Globus pallidus (tissue), 1 donor: ENCODE measurements around the gene SBK3.
"Not testable (repeated sequence)": the region's sequence is repeated elsewhere in the genome, so short reads cannot be mapped to it uniquely, and the experiment has no call there.

Source experiments
- DNase-seq: peaks from one replicate; pipeline ENCODE4 v3.0.0-alpha.2; 2015; ENCODE audit warnings: low spot score

The SBK3 gene

DNA sequence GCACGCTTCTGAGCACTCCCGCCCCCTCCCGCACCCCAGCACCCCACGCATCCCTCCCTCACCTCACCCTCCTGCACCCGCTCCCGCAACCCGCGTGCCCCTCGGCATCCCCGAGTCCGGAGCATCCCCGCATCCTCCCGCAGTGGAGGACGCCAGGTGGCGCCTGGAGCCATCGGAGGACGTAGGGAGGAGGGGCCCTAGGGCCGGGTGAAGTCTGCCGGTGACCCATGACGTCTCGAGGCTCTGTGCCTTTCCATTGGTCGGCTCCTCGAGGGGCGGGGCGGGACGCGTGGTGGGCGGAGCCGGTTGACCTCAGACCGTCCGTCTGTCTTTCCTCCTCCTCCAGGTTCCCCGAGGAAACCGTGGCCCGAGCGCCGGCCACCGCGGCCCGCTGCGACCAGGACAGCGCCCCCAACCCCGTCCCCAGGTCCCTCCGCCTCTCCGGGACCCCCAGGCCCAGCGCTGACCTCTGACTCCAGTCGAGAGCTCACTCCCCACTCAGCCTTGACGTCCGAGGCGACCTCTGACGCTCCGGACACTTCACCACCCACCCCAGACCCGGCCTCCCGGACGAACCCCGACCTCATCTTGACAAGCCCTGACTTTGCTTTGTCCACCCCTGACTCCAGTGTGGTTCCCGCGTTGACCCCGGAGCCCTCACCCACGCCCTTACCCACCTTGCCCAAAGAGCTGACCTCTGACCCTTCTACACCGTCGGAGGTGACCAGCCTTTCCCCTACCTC lies 28.3 kb downstream of the SBK3 start:
- DNase-seq, result peak; percentile 90

DNA sequence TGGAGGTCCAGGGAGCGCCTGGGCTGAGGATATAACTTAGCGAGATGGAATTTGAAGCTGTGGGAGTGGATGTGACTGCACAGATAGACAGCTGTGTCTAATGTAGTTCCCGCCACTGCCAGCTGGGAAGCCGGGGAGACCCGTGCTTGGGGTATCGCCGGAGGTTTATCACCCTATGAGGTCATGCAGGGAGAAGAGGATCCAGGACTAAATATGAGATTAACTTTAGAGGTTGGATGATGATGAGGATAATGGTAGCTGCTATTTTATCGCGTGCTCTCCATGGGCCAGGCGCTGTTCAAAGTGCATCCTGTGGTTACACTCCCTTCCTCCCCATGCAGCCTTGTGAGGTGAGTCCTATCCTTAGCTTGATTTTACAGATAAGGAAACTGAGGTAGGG lies 37.2 kb downstream of the SBK3 start:
- DNase-seq, result no peak

GRCh38 chr19:55504981-55505380 lies 40.4 kb downstream of the SBK3 start:
- no peak for DNase-seq

DNA sequence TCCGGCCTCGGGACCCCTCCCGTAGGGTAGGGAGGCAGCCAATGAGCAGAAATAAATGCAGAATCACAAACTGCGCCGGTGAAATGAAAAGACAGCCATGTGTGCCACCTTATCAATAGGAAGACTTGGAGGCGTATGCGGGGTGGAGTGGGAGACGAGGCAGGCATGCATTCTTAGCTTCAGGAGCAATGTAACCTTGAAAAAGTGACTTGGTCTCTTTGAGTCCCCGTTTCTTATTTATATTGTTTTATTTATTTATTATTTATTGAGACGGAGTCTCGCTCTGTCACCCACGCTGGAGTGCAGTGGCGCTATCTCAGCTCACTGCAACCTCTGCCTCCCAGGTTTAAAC lies 41.1 kb downstream of the SBK3 start:
- DNase-seq, result no peak

GRCh38 chr19:55503502-55504251 lies 41.7 kb downstream of the SBK3 start:
- DNase-seq, result peak; percentile 93

- DNase-seq, result no peak
These were observed 42.2 kb downstream of the SBK3 start for GRCh38 chr19:55503157-55503501.

GRCh38 chr19:55502197-55502952 lies 43.0 kb downstream of the SBK3 start:
- no peak for DNase-seq

DNA sequence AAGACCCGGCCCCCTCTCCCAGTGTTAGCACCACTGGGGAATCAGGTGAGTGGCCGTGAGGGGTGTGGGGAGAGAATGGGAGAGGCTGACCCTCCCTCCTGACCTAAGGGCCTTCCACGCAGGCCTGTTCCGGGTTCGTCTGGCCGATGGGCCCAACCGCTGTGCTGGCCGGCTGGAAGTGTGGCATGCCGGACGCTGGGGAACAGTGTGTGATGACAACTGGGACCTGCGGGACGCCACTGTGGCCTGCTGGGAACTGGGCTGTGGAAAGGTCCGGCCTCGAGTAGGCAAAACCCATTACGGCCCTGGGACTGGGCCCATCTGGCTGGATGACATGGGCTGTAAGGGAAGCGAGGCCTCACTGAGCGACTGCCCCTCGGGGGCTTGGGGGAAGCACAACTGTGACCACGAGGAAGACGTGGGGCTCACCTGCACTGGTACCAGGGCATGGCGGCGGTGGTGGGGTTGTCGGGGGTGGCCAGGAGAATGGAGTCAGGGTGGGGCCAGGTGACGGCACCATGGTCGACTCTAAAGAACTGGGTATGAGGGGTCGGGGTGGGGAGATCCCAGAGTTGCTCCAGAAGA lies 44.9 kb downstream of the SBK3 start:
- no peak for DNase-seq

- DNase-seq, result no peak
These were observed 47.0 kb downstream of the SBK3 start for GRCh38 chr19:55498246-55498840.

GRCh38 chr19:55497763-55498162 lies 47.6 kb downstream of the SBK3 start:
- DNase-seq, result no peak

DNA sequence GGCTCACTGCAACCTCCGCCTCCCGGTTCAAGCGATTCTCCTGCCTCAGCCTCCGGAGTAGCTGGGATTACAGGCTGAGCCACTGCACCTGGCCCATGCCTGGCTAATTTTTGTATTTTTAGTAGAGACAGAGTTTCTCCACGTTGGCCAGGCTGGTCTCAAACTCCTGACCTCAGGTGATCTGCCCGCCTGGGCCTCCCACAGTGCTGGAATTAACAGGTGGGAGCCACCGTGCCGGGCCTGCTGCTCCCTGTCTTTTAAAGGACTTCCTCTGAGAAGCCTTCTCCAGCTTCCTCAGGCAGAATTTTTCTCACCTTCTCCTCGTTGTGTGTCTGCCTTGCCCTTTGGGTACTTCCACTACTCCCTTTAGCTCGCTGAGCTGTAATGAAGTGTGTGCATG lies 48.5 kb downstream of the SBK3 start:
- DNase-seq, result not testable (repeated sequence)

DNA sequence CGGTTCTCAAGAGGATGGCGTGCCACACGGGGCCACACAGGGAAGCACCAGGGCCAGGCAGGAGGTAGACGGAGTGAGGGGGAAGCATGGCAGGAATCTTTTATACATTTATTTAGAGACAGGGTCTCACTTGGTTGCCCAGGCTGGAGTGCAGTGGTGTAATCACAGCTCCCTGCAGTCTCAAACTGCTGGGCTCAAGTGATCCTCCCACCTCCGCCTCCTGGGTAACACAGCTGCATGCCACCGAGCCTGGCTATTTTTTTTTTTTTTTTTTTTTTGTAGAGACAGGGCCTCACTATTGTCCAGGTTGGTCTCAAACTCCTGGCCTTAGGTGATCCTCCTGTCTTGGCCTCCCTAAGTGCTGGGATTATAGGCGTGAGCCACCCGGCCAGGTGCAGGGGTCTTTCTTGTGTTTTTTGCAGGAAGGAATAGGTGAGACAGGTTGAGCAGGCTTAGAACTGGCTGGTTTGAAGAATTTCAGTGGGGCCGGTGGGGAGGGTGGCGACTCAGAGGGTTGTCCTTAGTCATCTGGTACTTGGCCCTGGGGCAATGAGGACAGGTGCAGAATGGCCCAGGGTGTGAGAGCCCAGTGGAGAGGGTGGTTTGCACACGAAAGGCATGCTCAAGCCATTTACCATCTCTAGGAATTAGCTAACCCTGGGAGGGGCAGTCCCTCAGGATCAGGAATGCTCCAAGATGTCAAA lies 49.5 kb downstream of the SBK3 start:
- DNase-seq, result no peak

- DNase-seq, result no peak
These were observed 51.1 kb downstream of the SBK3 start for GRCh38 chr19:55494172-55494761.

DNA sequence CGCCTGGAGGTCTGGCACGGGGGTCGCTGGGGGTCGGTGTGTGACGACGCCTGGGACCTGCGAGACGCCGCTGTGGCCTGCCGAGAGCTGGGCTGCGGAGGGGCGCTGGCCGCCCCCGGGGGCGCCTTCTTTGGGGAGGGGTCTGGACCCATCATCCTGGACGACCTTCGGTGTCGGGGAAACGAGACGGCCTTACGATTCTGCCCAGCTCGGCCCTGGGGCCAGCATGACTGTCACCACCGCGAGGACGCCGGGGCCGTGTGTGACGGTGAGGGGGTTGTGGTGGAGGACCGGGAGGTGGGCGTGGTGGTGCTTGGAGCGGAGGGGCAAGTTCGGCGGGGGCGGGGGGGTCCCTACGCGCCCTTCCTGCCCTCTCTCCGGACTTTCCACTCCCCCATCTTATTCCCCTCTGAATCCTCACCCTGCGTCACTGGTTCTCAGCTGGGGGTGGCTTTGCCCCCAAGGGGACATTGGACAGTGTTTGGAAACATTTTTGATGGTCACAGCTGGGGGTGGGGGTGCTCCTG lies 51.6 kb downstream of the SBK3 start:
- DNase-seq, result no peak

GRCh38 chr19:55493052-55493644 lies 52.2 kb downstream of the SBK3 start:
- DNase-seq, result no peak

DNA sequence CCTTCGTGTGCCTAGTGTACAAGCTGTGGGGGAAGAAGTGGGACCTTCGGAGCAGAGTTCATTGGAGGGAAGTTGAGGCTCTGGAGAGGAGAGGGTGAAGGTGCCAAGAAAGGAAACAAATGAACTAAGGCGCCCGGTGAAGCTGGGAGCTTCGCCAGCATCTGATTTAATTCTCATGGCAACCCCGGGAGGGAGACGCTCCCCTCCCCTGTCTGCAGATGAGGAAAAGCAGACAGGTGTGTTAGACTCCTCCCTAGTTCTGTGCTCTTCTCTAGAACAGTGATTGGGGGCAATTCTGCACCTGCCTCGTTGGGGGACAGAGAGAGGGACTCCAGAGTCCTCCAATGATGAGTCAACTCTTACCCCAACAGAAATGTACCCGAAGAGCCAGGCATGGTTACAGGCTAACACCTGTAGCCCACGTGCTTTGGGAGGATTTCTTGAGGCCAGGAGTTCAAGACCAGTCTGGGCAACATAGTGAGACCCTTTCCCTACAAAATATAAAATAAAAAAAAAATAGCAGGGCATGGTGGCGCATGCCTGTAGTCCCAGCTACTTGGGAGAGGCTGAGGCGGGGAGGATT lies 52.9 kb downstream of the SBK3 start:
- DNase-seq, result no peak

DNA sequence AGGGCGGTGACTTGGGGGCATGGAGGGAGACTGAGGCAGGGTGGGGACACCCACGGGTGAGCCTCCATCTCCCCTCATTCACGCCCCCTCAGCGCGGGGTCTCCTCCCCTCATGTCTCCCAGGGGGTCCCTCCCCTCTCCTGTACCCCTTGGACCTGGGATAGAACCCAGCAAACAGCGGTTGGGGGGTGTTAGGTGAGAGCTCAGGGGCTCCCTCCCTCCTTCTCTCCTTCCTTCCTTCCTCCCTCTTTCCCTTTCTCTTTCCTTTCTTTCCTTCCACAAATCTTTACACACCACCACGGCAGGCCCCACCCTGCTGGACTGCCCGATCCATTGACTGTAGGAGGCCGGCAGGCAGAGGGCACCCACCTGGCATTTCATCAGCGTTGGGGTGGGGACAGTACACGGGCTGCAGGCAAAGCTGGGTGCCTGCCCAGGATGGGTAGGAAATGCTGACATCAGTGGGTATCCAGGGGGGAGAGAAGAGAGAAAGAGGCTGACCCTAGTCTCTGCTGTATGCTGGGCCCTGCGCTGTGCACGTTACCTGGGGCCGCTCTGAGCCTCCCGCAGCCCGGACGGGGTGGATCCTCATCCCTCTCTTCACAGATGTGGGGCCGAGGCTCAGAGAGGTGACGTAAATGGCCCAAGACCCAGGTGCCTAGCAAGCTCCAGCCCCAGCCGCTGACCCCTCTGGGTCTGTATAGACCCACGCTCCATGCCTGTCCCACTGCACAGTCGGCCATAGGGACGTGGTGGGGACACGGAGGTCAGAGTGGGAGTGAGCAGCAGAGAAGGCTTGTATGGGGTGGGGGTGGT lies 53.6 kb downstream of the SBK3 start:
- DNase-seq, result no peak
